DOHH2 (cell line): ENCODE results near the gene STING1.

Experiments used
- H3F3A ChIP-seq: fragments of 200-600 bp; sonication (generic), shearing (Covaris generic); 2 replicates; pipeline ENCODE4 v1.6.0; 2016; ENCODE audit warnings: antibody characterized with exemption, mild to moderate bottlenecking; ENCODE audit not compliant: control insufficient read depth, insufficient read depth
- H3K27ac ChIP-seq: fragments of 200-600 bp; sonication (generic); 2 replicates; pipeline ENCODE4 v1.5.1; 2014; ENCODE audit warnings: low read depth, mild to moderate bottlenecking, low read length, moderate library complexity
- H3K27me3 ChIP-seq: fragments of 200-600 bp; sonication (generic); 2 replicates; pipeline ENCODE4 v1.6.1; 2014; ENCODE audit warnings: mild to moderate bottlenecking, low read length, mixed read lengths; ENCODE audit not compliant: control insufficient read depth
- H3K36me3 ChIP-seq: fragments of 200-600 bp; sonication (generic); 2 replicates; pipeline ENCODE4 v1.6.1; 2014; ENCODE audit warnings: mild to moderate bottlenecking, low read length, moderate library complexity, mixed read lengths; ENCODE audit not compliant: control insufficient read depth
- H3K4me1 ChIP-seq: fragments of 200-600 bp; sonication (generic); 2 replicates; pipeline ENCODE4 v1.6.1; 2014; ENCODE audit warnings: mild to moderate bottlenecking, low read length, mixed read lengths; ENCODE audit not compliant: control insufficient read depth
- H3K4me2 ChIP-seq: fragments of 200-600 bp; sonication (generic); 2 replicates; pipeline ENCODE4 v1.6.0; 2014; ENCODE audit warnings: mild to moderate bottlenecking, low read length, moderate library complexity
- H3K4me3 ChIP-seq: fragments of 200-600 bp; sonication (generic); 2 replicates; pipeline ENCODE4 v1.5.1; 2014; ENCODE audit warnings: mild to moderate bottlenecking, low read length, mixed read lengths
- H3K79me2 ChIP-seq: fragments of 200-600 bp; sonication (generic); 2 replicates; pipeline ENCODE4 v1.6.1; 2014; ENCODE audit warnings: mild to moderate bottlenecking, low read length, mixed read lengths; ENCODE audit not compliant: control insufficient read depth
- H3K9me2 ChIP-seq: fragments of 200-600 bp; sonication (generic); replicated peaks from 2 replicates; pipeline ENCODE4 v1.6.1; 2014; ENCODE audit warnings: mild to moderate bottlenecking, low read length, mixed read lengths; ENCODE audit not compliant: control insufficient read depth
- H3K9me3 ChIP-seq: fragments of 200-600 bp; sonication (generic); 2 replicates; pipeline ENCODE4 v1.6.1; 2014; ENCODE audit warnings: antibody characterized with exemption, low read length, mixed read lengths; ENCODE audit not compliant: control insufficient read depth, insufficient read depth
- H4K20me1 ChIP-seq: fragments of 200-600 bp; sonication (generic); 2 replicates; pipeline ENCODE4 v1.6.0; 2014; ENCODE audit warnings: low read depth, mild to moderate bottlenecking, antibody characterized with exemption, low read length, moderate library complexity; ENCODE audit not compliant: control insufficient read depth, insufficient read depth
- EZH2phosphoT487 ChIP-seq: fragments of 200-600 bp; sonication (generic); IDR thresholded peaks from 2 replicates; pipeline ENCODE4 v1.6.1; 2017; ENCODE audit warnings: borderline replicate concordance, mild to moderate bottlenecking, antibody characterized with exemption, low read length, moderate library complexity, mixed read lengths
- TF ChIP-seq, protein P1 (sequence below): fragments of 200-600 bp; sonication (generic); IDR thresholded peaks from one replicate; pipeline ENCODE4 v1.5.1; 2014; ENCODE audit warnings: antibody characterized with exemption, mild to moderate bottlenecking, low read depth, low read length; ENCODE audit not compliant: poor library complexity, severe bottlenecking

STING1 gene

GRCh38 chr5:139451878-139452660, 30.5 kb downstream of the STING1 start:
- Histone ChIP-seq H3K9me3 (no peaks in the 10 kb centered on the region), H3K79me2 (no peaks in the 10 kb centered on the region)

GRCh38 chr5:139451176-139451575, 31.4 kb downstream of the STING1 start:
- Histone ChIP-seq H3K79me2 (no peaks in the 10 kb centered on the region), H3K4me3 (no peak overlapping the region), H3F3A (no peaks in the 10 kb centered on the region), H3K9me3 (no peaks in the 10 kb centered on the region), H3K4me2 (no peak overlapping the region), H4K20me1 (no peaks in the 10 kb centered on the region), H3K27ac (no peak overlapping the region), H3K36me3 (no peaks in the 10 kb centered on the region), H3K9me2 (no peaks in the 10 kb centered on the region), H3K27me3 (peaks cover 8% of the 10 kb centered on the region), H3K4me1 (peaks cover 7% of the 10 kb centered on the region)
- TF ChIP-seq, protein P1, sequence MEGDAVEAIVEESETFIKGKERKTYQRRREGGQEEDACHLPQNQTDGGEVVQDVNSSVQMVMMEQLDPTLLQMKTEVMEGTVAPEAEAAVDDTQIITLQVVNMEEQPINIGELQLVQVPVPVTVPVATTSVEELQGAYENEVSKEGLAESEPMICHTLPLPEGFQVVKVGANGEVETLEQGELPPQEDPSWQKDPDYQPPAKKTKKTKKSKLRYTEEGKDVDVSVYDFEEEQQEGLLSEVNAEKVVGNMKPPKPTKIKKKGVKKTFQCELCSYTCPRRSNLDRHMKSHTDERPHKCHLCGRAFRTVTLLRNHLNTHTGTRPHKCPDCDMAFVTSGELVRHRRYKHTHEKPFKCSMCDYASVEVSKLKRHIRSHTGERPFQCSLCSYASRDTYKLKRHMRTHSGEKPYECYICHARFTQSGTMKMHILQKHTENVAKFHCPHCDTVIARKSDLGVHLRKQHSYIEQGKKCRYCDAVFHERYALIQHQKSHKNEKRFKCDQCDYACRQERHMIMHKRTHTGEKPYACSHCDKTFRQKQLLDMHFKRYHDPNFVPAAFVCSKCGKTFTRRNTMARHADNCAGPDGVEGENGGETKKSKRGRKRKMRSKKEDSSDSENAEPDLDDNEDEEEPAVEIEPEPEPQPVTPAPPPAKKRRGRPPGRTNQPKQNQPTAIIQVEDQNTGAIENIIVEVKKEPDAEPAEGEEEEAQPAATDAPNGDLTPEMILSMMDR = no peak
- TF ChIP-seq EZH2phosphoT487 = no peak

More at GRCh38 chr5:139451878-139452660, 30.5 kb downstream of the STING1 start:
- no peak for TF ChIP-seq EZH2phosphoT487
- TF ChIP-seq, protein P1 = no peak
- H3K4me2 ChIP-seq = no peak overlapping the region
- H3K4me3 ChIP-seq = no peak overlapping the region
- no peaks in the 10 kb centered on the region for H3K36me3 ChIP-seq
- no peak overlapping the region for H3K27ac ChIP-seq
- peaks cover 7% of the 10 kb centered on the region for H3K4me1 ChIP-seq
- H3K27me3 ChIP-seq = peaks cover 5% of the 10 kb centered on the region
- H3K9me2 ChIP-seq = no peaks in the 10 kb centered on the region
- no peaks in the 10 kb centered on the region for H4K20me1 ChIP-seq
- H3F3A ChIP-seq = no peaks in the 10 kb centered on the region

DNA sequence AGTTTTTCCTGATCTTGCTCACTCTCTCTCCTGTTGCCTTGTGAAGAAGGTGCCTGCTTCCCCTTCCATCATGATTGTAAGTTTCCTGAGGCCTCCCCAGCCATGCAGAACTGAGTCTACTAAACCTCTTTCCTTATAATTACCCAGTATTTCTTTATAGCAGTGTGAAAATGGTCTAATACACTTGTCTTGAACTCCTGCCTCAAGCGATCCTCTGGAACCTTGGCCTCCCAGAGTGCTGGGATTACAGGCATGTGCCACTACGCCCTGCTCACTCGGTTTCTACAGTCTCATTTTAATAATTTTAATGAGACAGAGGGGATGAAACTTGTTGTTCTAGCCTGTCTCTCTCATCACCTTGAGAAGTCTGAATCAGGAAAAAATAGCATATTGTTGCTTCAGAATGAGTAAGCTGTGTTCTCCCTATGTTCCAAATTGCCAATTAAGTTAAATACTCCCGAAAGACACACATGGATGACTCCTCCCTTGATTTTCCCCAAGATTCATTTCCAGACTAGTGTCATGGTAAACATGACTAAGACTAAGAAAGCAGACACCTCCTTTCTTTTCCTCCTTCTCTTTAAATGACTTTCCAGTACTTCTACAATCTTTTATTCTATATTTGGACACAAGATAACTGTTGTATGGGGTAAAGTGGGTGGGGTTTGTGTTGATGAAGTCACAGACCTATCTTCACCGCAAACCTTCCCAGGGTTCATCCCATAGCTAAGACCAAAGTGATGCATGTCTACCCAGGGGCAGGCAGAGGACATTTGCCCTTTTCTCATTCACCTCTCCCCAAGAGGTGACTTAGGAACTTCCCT, 35.4 kb downstream of the STING1 start:
- Histone ChIP-seq H3K9me2 (no peaks in the 10 kb centered on the region), H3K36me3 (no peaks in the 10 kb centered on the region), H3K9me3 (no peaks in the 10 kb centered on the region), H3F3A (peaks cover 7% of the 10 kb centered on the region; the same call in 1 of the 2 replicates), H3K4me2 (no peak overlapping the region), H4K20me1 (no peaks in the 10 kb centered on the region), H3K79me2 (no peaks in the 10 kb centered on the region), H3K27ac (no peak overlapping the region), H3K4me3 (no peak overlapping the region), H3K4me1 (peaks cover 27% of the 10 kb centered on the region), H3K27me3 (peaks cover 8% of the 10 kb centered on the region)
- TF ChIP-seq, protein P1 = no peak
- TF ChIP-seq EZH2phosphoT487 = no peak
